Measurements from ENCODE around the gene LDLRAD3.

Gene LDLRAD3

GRCh38 chr11:36258730-36259360 lies 315.0 kb downstream of the LDLRAD3 start:
- no peak for DNase-seq

- DNase-seq = no peak
Observed at GRCh38 chr11:36261094-36261493, 317.2 kb downstream of the LDLRAD3 start.

DNA sequence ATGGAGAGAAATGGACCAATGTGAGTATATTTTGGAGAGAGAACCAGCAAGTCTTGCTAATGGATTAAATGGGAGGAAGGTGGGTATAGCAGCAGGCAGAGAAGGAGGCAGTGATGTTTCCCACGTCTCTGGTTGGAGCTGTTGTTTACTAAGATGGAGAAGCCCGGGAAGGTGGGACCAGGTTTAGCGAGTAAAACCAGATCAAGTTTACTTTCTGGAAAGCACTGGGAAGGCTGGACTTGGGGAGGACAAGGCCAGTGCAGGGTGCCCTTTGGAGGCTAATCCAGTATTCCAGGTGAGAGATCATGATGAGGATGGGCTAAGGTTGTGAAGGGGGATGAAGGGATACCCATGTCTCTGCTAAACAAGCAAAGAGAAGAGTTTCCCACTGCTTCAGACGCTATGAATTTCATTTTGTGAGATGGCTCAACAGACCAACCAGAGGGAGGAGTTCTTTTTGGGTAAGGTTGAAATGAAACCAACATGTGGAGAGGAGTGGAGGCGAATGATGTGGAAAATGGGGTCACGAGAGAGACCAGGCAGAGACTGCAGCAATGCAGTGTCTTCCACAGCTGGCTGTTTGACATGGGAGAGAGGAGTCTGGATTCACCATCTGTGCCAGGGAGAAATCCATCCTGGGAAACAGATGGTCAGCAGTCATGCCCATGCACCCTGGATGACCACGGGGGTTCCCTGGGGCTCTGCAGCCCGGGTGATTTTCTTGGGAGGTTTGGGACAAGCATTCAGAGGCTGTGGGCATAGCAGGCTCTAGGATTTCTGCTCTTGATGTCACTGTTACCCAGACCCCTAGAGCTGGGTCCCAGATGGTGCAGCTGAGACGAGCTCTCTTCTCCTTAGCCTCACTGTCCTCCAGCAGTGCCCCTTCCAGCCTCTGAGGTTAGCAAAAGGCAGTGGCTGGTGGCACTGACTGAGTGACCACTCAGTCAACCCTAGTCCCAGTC lies 320.4 kb downstream of the LDLRAD3 start:
- DNase-seq = no peak

GRCh38 chr11:36264973-36265344 lies 321.1 kb downstream of the LDLRAD3 start:
- DNase-seq = no peak

DNA sequence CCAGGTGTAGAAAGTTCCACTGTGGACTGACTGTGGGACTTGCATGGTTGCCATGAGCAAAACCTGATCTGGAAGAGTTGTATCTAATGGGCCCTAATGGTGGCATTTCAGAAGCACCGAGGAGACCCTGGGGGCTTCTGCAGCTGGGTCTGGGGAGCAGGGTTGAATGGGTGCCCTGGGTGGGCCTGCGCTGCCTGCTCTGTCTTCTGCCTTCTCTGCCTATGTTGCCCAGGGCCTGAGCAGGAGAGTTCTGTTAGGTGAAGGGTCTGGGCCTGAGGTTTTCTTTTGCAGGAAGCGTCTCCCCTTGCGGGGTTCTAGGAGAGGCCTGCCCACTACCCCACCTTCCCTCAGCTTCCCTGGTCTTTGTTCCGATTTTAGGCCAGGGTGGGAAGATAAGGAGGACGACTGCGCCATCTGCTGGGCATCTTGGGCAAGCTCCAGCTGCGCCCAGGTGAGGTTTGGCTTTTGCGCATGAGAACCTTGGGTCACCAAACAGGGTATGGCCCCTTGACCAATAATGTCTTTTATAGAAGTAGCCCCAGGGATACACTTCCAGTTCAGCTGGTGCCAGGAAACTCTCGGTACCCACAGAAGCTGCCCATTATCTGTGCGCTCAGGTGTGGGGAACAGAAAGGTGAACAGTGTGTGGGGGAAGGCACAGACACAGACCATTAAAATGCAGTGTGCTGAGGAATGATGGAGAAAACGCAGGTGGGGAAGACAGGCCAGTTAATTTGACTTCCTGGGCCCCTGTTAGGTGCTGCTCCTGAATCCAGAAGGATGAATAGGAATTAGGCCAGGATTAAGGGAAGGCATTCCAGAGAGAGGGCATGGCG lies 322.1 kb downstream of the LDLRAD3 start:
- DNase-seq = no peak

DNA sequence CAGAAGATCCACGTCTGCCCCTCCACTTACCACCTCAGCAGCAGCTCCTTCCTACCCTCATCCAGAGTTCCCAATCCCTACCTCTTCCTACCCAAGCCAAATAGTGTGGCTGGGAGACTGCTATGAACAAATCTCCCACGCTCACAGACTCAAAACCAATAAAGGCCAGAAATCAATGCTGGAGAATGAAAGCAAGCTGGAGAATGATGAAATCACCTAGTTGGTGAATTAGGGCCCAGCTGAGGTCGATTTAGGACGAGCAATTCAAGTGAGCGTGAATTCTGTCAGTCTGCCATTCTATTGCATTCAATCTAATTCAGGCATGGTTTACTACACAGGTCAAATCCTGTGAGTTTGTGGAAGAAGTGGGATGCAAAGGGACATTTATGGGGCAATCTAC lies 322.9 kb downstream of the LDLRAD3 start:
- no peak for DNase-seq

DNA sequence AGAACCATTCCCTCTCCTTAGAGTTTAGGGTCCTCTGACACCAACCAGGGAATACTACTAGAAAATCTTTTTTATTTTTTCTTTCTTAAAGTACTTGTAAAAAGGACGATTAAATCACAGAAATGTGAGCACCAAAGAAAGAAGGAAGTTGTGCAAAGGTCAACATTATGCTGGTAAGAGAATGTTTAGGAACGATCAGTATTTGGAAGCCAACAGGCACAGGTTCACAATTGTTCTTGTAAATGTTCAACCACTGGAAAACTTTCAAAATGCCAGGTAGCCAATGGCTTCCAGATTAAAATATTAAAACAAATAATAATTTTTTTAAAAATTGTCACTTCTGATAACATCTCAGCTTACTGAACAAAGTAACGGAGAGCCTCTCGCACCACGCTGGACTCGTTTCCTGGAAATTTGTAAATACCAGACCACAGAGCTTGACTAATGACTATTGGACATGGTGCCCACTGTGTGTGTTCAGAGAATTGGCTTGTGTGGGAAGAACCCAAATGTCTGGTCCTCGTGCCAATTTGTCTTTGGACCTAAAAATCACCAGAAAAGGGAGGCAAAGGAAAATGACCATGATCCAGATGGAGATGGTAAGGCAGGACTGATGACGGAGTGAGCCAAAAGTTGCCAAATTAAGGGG lies 324.6 kb downstream of the LDLRAD3 start:
- DNase-seq = no peak

- DNase-seq = no peak
Observed at GRCh38 chr11:36270701-36271100, 326.8 kb downstream of the LDLRAD3 start.

- no peak for DNase-seq
Observed at GRCh38 chr11:36271794-36272407, 328.0 kb downstream of the LDLRAD3 start.

DNA sequence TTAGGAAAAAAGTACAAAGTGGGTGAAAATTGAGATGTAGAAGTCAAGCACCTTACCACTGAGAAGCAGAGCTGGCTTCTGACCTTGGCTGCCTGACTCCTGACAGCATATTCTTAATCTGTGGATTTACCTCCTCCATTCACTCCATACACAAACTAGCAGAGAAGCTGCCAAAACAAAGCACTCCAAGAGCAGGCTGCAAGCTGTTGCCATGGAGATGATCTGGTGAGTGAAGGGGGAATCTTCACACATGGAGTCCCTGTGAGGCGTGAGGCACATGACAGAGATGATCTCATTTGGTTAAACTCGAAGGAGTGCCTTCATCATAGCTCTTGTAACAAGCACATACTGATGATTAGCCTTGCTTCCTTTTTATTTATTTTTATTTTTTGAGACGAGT lies 329.2 kb downstream of the LDLRAD3 start:
- no peak for DNase-seq

- no peak for DNase-seq
Observed at GRCh38 chr11:36274414-36274813, 330.6 kb downstream of the LDLRAD3 start.

DNA sequence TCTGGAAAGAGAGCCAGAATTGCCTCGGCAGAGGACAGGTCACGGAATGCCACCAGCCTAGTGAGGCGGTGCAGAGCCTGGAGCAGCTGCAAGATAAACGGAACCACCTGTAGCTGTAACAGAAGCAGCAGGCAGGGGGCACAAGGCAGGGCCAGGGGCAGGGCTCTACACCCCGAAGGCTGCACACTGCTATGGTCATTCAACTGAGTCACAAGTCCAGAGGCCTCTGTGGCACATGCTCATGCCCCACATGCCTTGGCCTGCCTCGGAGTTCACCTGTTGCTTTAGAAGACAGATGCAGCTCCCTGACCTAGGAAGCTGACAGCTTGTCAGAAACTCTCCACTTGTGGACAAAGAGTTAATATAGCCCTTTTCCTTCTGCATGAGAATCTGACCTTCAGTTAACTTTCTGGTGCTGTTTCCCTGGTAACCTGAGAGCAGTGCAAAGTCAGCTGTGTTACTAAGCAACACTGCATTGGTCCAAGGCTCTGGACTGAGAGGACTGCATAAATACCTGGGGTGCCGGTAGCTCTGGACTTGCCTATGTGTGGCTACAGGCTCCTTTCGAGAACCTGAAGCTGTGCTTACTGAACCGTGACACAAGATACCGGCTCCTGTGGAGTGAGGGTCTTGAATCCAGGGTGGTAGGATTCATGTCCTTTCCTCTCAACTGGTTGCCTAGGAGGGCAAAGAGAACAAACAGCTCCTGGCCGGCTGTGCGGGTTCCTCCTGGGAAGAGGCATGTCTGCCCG lies 334.8 kb downstream of the LDLRAD3 start:
- no peak for DNase-seq

DNA sequence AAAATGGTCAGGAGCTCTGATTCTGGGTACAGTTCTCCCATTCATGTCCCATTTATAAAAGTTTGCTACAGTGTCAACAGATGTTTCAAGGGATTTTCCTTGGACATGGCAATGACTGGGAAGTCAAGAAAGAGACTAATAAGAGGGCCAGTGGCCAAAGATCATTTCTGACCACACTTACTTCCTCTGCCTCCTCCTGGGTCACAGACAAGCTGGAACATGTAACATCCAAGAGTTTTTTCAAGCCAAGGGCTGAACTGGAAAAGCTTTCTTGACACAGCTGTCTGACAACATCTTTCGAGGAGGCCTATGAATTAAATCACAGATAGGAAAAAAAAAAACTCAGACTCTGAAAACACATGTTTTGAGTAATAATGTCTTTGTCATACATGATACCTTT lies 336.7 kb downstream of the LDLRAD3 start:
- DNase-seq = no peak
